Fibroblast of mammary gland (primary cell): ENCODE measurements around the gene MOK.

Source experiments
- DNase-seq: peaks from one replicate; pipeline ENCODE4 v3.0.0-alpha.2; 2010; ENCODE audit warnings: low read depth
- H3K4me3 ChIP-seq: 2 replicates; pipeline ENCODE4 v1.5.1; 2011; ENCODE audit warnings: low read depth, mild to moderate bottlenecking, low read length, moderate library complexity; ENCODE audit not compliant: control insufficient read depth
- CTCF ChIP-seq: conservative IDR thresholded peaks from 2 replicates; pipeline ENCODE4 v1.5.1; 2011; ENCODE audit warnings: low read depth, low read length, inconsistent platforms; ENCODE audit not compliant: control insufficient read depth, insufficient read depth

Gene MOK

GRCh38 chr14:102201353-102201738, 103.6 kb downstream of the MOK start:
- no peak for DNase-seq
- TF ChIP-seq CTCF: no peak
- H3K4me3 ChIP-seq: no peak overlapping the region

GRCh38 chr14:102200690-102201352, 104.1 kb downstream of the MOK start:
- no peak for TF ChIP-seq CTCF
- no peak overlapping the region for H3K4me3 ChIP-seq
- no peak for DNase-seq

- no peak for DNase-seq
- no peak for TF ChIP-seq CTCF
- no peak overlapping the region for H3K4me3 ChIP-seq
These were observed 107.6 kb downstream of the MOK start for GRCh38 chr14:102197317-102197853.

- DNase-seq: no peak
- no peak for TF ChIP-seq CTCF
- no peak overlapping the region for H3K4me3 ChIP-seq
These were observed 108.1 kb downstream of the MOK start for GRCh38 chr14:102196902-102197230.

- no peak for DNase-seq
- no peak for TF ChIP-seq CTCF
- H3K4me3 ChIP-seq: no peak overlapping the region
These were observed 108.7 kb downstream of the MOK start for GRCh38 chr14:102196039-102196901.

GRCh38 chr14:102195446-102195845, 109.5 kb downstream of the MOK start:
- DNase-seq: no peak
- no peak overlapping the region for H3K4me3 ChIP-seq
- no peak for TF ChIP-seq CTCF
